GM12878 (cell line): ENCODE data around the gene RAB44. TPM values are rescaled to one million over a fixed set of nuclear protein-coding genes. Genes with fewer than 3 reads are reported as not detected.

Experiments used
- ATAC-seq: fragments of 200-7000 bp; cut with Tn5 transposase; 3 replicates; pipeline ENCODE4 v1.9.1; 2020; ENCODE audit warnings: mild to moderate bottlenecking, moderate library complexity
- BruUV-seq: library from RNA; stranded (reverse); fragments of 400-500 nt; replicated peaks from 2 replicates; lab custom pipeline; 2021; lab: Mats Ljungman, UMichigan
- CTCF ChIA-PET: fragments of 300-600 bp; sonication (Branson Sonifier 250); formaldehyde crosslinking; extraction: SDS; loops from one replicate; lab custom pipeline; 2021; ENCODE audit warnings: inconsistent platforms; lab: Yijun Ruan, JAX
- POLR2A ChIA-PET: fragments of 350-600 bp; formaldehyde crosslinking; extraction: SDS; loops from one replicate; lab custom pipeline; 2021; ENCODE audit warnings: inconsistent platforms; lab: Charles Lee
- RAD21 ChIA-PET: fragments of 300-600 bp; sonication (Branson Sonifier 250); formaldehyde crosslinking; loops from one replicate; lab custom pipeline; 2023; ENCODE audit warnings: antibody characterized with exemption; ENCODE audit not compliant: unreplicated experiment; lab: Charles Lee
- SMC1A ChIA-PET: fragments of 300-600 bp; sonication (Branson Sonifier 250); formaldehyde crosslinking; loops from one replicate; lab custom pipeline; 2023; ENCODE audit not compliant: unreplicated experiment, uncharacterized antibody; lab: Charles Lee
- DNase-seq: peaks from one replicate; pipeline ENCODE4 v3.0.0-alpha.2; 2011; ENCODE audit warnings: low read depth, low spot score
- FAIRE-seq: peaks from 3 replicates; lab custom pipeline; 2011; peaks lifted over from hg19 to GRCh38; lab: Jason Lieb, UNC
- H2AFZ ChIP-seq: 2 replicates; pipeline ENCODE4 v1.6.0; 2011; ENCODE audit warnings: low read depth, low read length, control low read depth; ENCODE audit not compliant: control insufficient read depth
- H3K27ac ChIP-seq: 2 replicates; pipeline ENCODE4 v1.5.1; 2011; ENCODE audit warnings: control low read depth; ENCODE audit not compliant: control insufficient read depth, insufficient read depth
- H3K27me3 ChIP-seq, 2 experiments: replicated peaks in 1 of 2; 2 replicates each; pipeline versions ENCODE4 v1.6.0 to v1.6.1; 2011; ENCODE audit warnings: low read length in 1 of 2; ENCODE audit not compliant: control insufficient read depth in 2 of 2, insufficient read depth in 2 of 2
- H3K36me3 ChIP-seq, 2 experiments: 2 replicates each; pipeline ENCODE4 v1.5.1; 2011; ENCODE audit warnings: low read length in 1 of 2; ENCODE audit not compliant: control insufficient read depth in 2 of 2, insufficient read depth in 2 of 2
- H3K4me1 ChIP-seq: 2 replicates; pipeline ENCODE4 v1.6.1; 2011; ENCODE audit warnings: mild to moderate bottlenecking, low read length, moderate library complexity, mixed read lengths; ENCODE audit not compliant: control insufficient read depth, insufficient read depth
- H3K4me2 ChIP-seq: 2 replicates; pipeline ENCODE4 v1.6.0; 2011; ENCODE audit warnings: control low read depth; ENCODE audit not compliant: control insufficient read depth, insufficient read depth
- H3K4me3 ChIP-seq: fragments of 200-600 bp; sonication (generic); 2 replicates; pipeline ENCODE4 v1.5.1; 2016
- H3K79me2 ChIP-seq: 2 replicates; pipeline ENCODE4 v1.6.0; 2011; ENCODE audit warnings: low read length; ENCODE audit not compliant: control insufficient read depth, insufficient read depth
- H3K9ac ChIP-seq: 2 replicates; pipeline ENCODE4 v1.8.0; 2011; ENCODE audit warnings: low read length, control low read depth, mixed read lengths; ENCODE audit not compliant: control insufficient read depth, insufficient read depth
- H3K9me3 ChIP-seq: replicated peaks from 3 replicates; pipeline ENCODE4 v1.5.1; 2011; ENCODE audit warnings: mild to moderate bottlenecking, low read length; ENCODE audit not compliant: control insufficient read depth, insufficient read depth
- H4K20me1 ChIP-seq: 2 replicates; pipeline ENCODE4 v1.6.0; 2011; ENCODE audit not compliant: control insufficient read depth, insufficient read depth
- ATF2 ChIP-seq: IDR thresholded peaks from 2 replicates; pipeline ENCODE4 v1.6.1; 2012; ENCODE audit warnings: low read length, inconsistent platforms
- CBFB ChIP-seq: IDR thresholded peaks from 2 replicates; pipeline ENCODE4 v1.6.1; 2016; ENCODE audit warnings: antibody characterized with exemption, low read depth
- EZH2 ChIP-seq: IDR thresholded peaks from 2 replicates; pipeline ENCODE4 v1.6.1; 2012; ENCODE audit warnings: low read depth, mild to moderate bottlenecking, control low read depth, inconsistent platforms, low read length, borderline replicate concordance; ENCODE audit not compliant: control insufficient read depth
- HDAC6 ChIP-seq: fragments of 200-600 bp; sonication (generic); IDR thresholded peaks from one replicate; pipeline ENCODE4 v1.8.0; 2017; ENCODE audit warnings: antibody characterized with exemption; ENCODE audit not compliant: unreplicated experiment
- KLF5 ChIP-seq: fragments of 450-650 bp; IDR thresholded peaks from 2 replicates; pipeline ENCODE4 v1.6.1; 2014; ENCODE audit warnings: mild to moderate bottlenecking; ENCODE audit not compliant: partially characterized antibody
- MYB ChIP-seq: fragments of 150-350 bp; IDR thresholded peaks from 2 replicates; pipeline ENCODE4 v1.6.1; 2014; ENCODE audit warnings: mild to moderate bottlenecking, low read depth, low read length, borderline replicate concordance
- POLR2A ChIP-seq: IDR thresholded peaks from 2 replicates; pipeline ENCODE4 v1.6.1; 2011; ENCODE audit warnings: low read depth, mild to moderate bottlenecking, low read length
- RELB ChIP-seq: fragments of 450-650 bp; IDR thresholded peaks from 2 replicates; pipeline ENCODE4 v1.6.1; 2017; ENCODE audit warnings: low read depth, mild to moderate bottlenecking, moderate library complexity
- SRF ChIP-seq, 2 experiments: IDR thresholded peaks; 2 replicates each; pipeline ENCODE4 v1.6.1; 2011; ENCODE audit warnings: low read depth in 2 of 2, low read length in 2 of 2, mild to moderate bottlenecking in 1 of 2, moderate library complexity in 1 of 2
- TCF3 ChIP-seq: IDR thresholded peaks from 2 replicates; pipeline ENCODE4 v1.6.1; 2012; ENCODE audit warnings: low read depth, mild to moderate bottlenecking, low read length, borderline replicate concordance; ENCODE audit not compliant: insufficient read depth
- ZNF24 ChIP-seq: fragments of 450-650 bp; IDR thresholded peaks from 2 replicates; pipeline ENCODE4 v1.6.1; 2017; ENCODE audit warnings: antibody characterized with exemption, mild to moderate bottlenecking
- ZNF384 ChIP-seq: IDR thresholded peaks from 2 replicates; pipeline ENCODE4 v1.6.1; 2012; ENCODE audit warnings: low read depth, mild to moderate bottlenecking, low read length, improper control_type of control experiment, borderline replicate concordance
- ZNF687 ChIP-seq: fragments of 450-650 bp; IDR thresholded peaks from 2 replicates; pipeline ENCODE4 v1.6.1; 2017; ENCODE audit warnings: mild to moderate bottlenecking, moderate library complexity
- ZZZ3 ChIP-seq: IDR thresholded peaks from 2 replicates; pipeline ENCODE4 v1.6.1; 2011; ENCODE audit warnings: low read depth; ENCODE audit not compliant: control insufficient read depth, insufficient read length
- WGBS: methylation state at CpG from one replicate; pipeline ENCODE4 v1.1.6; 2016; ENCODE audit warnings: low lambda C conversion rate; ENCODE audit not compliant: insufficient replicate concordance, insufficient coverage; ENCODE audit errors: missing lambda C conversion rate; 5-methylcytosine and 5-hydroxymethylcytosine counted together
- in situ Hi-C: fragments of 300-500 bp; cut with MboI; formaldehyde crosslinking; loops from 9 replicates; pipeline ENCODE4 v1.14.3; 2018; ENCODE audit warnings: mixed read lengths
- intact Hi-C: fragments of 100-400 bp; cut with micrococcal nuclease; formaldehyde crosslinking; loops from one replicate; pipeline ENCODE4 v1.14.2; 2022; ENCODE audit not compliant: unreplicated experiment
- polyA plus RNA-seq, 11 experiments: library from polyadenylated mRNA; depleted of rRNA in 4 of 11; unstranded in 6 of 11; stranded (reverse) in 5 of 11; fragments of >200 nt; fragmentation: Nextera tagmentation in 4 of 11; fragmentation: Illumina TruSeq in 1 of 11; extraction: Ambion mirVana in 4 of 11; extraction: Trizol in 1 of 11; gene quantifications; 1 replicate in 1 of 11; 2 replicates in 10 of 11; pipeline versions ENCODE4 v1.2.1 to v1.2.3, GENCODE V29; 2011 to 2016; ENCODE audit warnings: inconsistent platforms in 2 of 11, missing spikeins in 2 of 11, low read depth in 1 of 11
- total RNA-seq, 4 experiments: library from RNA; depleted of rRNA in 3 of 4; stranded (reverse); fragments of >200 nt in 3 of 4; fragmentation: Illumina TruSeq in 1 of 4; extraction: Trizol in 1 of 4; gene quantifications; 2 replicates each; pipeline versions ENCODE4 v1.2.1 to v1.2.3, GENCODE V29; 2013 to 2021

RAB44 gene
- total and polyA plus RNA-seq, 10 of the 15 experiments (the other 5 are each of a cell fraction or from before 2014, with no cell fraction given): 0.01 to 0.08 (median 0.05) TPM; not detected in 2

DNA sequence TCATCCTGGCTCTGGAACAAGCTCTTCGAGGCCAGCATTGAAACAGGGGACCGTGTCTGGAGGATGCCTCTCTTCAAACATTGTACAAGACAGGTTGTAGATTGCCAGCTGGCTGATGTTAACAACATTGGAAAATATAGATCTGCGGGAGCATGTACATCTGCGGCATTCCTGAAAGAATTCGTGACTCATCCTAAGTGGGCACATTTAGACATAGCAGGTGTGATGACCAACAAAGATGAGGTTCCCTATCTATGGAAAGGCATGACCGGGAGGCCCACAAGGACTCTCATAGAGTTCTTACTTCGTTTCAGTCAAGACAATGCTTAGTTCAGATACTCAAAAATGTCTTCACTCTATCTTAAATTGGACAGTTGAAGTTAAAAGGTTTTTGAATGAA lies 22.7 kb upstream of the RAB44 start (continued):
- TF ChIP-seq CBFB (no peak), ZNF687 (no peak), KLF5 (no peak), TCF3 (no peak), ZNF24 (no peak)

GRCh38 chr6:36676141-36677058 lies 21.2 kb upstream of the RAB44 start:
- H3K4me2 ChIP-seq: peak overlapping the region; percentile 84
- no TSS peak for BruUV-seq
- H3K27ac ChIP-seq: peak overlapping the region; percentile 88
- peaks cover 53% of the 10 kb centered on the region for H3K79me2 ChIP-seq
- H3K27me3 ChIP-seq: no peaks in the 10 kb centered on the region
- ChIA-PET RAD21 (interaction anchor here (0.7 to 10.6 kb wide), 7 partner anchors 11 to 131 kb away, joined by 4 to 195 read pairs (median 11); no protein-coding TSS in a partner anchor), CTCF (interaction anchor here (0.6 to 10.7 kb wide), 12 partner anchors 9 to 247 kb away, joined by 3 to 146 read pairs (median 5); no protein-coding TSS in a partner anchor), SMC1A (interaction anchor here (1.0 to 17.5 kb wide), 7 partner anchors 10 to 81 kb away, joined by 3 to 240 read pairs (median 30); no protein-coding TSS in a partner anchor), POLR2A (interaction anchor here (0.6 to 13.6 kb wide), 12 partner anchors 10 to 130 kb away, joined by 3 to 243 read pairs (median 4); no protein-coding TSS in a partner anchor)
- peak overlapping the region; percentile 75 for H3K4me3 ChIP-seq
- H3K9ac ChIP-seq: peak overlapping the region; percentile 90
- no peak for ATAC-seq
- no peaks in the 10 kb centered on the region for H3K36me3 ChIP-seq
- no peaks in the 10 kb centered on the region for H4K20me1 ChIP-seq
- WGBS: 31% methylated on average over 4 of the region's 4 CpGs
- no peak for DNase-seq
- no peak for FAIRE-seq
- H3K9me3 ChIP-seq: no peaks in the 10 kb centered on the region
- intact Hi-C loops: no loop called here
- in situ Hi-C loops: no loop called here
- H2AFZ ChIP-seq: peak overlapping the region; percentile 61
- H3K4me1 ChIP-seq: peaks cover 28% of the 10 kb centered on the region
- TF ChIP-seq ATF2: no peak
- no peak for TF ChIP-seq EZH2
- no peak for TF ChIP-seq ZZZ3
- no peak; the same call in none of the 2 replicates for TF ChIP-seq POLR2A
- no peak for TF ChIP-seq SRF (IDR thresholded peaks at IDR 0.05; ENCODE audit: low read depth in 2 of 2, low read length in 2 of 2)
- no peak for TF ChIP-seq MYB
- no peak for TF ChIP-seq ZNF384
- peak; percentile 52 for TF ChIP-seq RELB
- TF ChIP-seq HDAC6: no peak
